Measurements from ENCODE around the gene ASGR2.

ASGR2 gene

GRCh38 chr17:7060165-7060891 is 54.3 kb downstream of the ASGR2 start:
- no peak for DNase-seq (ENCODE audit: low read depth)

GRCh38 chr17:7058831-7059447 is 55.7 kb downstream of the ASGR2 start:
- no peak for DNase-seq (ENCODE audit: low read depth)

- DNase-seq (ENCODE audit: low read depth), result no peak
Observed at GRCh38 chr17:7056386-7056785, 58.2 kb downstream of the ASGR2 start.

Measured in T-helper 22 cell (primary cell).